Stimulated activated naive CD4-positive, alpha-beta T cell treated with Interleukin-2 at 50 U/mL for 16 hours (primary cell): ENCODE results near the gene SULT2B1.
"Not testable (repeated sequence)": the region's sequence is repeated elsewhere in the genome, so short reads cannot be mapped to it uniquely, and the experiment has no call there.

Source experiments
- DNase-seq: peaks from one replicate; lab custom pipeline; 2025; lab: John Stamatoyannopoulos, UW

Gene SULT2B1

DNA sequence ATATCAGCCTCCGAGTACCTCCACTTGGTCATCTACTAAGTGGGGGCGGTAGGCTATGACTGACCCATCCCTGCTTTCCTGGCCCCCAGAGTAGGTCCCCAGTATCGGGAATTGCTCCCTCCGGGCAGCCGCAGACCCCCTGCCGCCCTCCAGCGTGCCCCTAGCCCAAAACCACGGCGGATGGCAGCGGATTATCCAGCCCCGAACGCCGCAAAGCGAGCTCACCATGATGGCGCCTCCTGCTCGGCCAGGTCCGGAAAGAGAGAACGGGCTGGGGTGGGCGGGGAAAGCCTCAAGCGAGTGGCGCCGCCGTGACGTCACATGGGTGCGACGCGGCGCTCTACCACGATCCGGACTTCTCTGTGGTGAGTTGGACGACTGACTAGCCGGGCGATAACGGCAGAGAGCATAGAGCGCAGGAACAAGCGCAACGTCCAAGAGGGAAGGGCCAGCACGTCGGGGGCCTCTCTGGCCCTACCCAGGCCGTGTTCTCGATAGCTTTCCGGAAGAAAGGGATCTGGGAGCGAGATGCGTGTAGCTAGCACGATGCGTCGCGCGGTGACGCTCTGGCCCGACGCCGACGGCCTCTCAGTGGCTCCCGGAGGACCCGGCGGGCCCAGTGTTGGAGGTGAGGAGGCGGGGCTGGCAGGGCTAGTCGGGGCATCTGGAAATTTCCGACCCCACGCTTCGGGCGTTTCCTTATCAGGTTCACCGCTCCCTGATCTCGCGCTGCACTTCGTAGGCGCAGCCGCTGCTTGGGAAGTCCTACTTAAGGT is 67.1 kb downstream of the SULT2B1 start, which contains the start of the genes RPL18 and SPHK2:
RPL18 (minus strand) TSS at position 263 of the 776 bp plus-strand sequence; CDS start at position 228, 35 bp downstream.
SPHK2 (plus strand) TSS at position 591 of the 776 bp plus-strand sequence. CDS start 1,009 bp downstream, outside the sequence.
- peak; percentile 99 for DNase-seq

DNA sequence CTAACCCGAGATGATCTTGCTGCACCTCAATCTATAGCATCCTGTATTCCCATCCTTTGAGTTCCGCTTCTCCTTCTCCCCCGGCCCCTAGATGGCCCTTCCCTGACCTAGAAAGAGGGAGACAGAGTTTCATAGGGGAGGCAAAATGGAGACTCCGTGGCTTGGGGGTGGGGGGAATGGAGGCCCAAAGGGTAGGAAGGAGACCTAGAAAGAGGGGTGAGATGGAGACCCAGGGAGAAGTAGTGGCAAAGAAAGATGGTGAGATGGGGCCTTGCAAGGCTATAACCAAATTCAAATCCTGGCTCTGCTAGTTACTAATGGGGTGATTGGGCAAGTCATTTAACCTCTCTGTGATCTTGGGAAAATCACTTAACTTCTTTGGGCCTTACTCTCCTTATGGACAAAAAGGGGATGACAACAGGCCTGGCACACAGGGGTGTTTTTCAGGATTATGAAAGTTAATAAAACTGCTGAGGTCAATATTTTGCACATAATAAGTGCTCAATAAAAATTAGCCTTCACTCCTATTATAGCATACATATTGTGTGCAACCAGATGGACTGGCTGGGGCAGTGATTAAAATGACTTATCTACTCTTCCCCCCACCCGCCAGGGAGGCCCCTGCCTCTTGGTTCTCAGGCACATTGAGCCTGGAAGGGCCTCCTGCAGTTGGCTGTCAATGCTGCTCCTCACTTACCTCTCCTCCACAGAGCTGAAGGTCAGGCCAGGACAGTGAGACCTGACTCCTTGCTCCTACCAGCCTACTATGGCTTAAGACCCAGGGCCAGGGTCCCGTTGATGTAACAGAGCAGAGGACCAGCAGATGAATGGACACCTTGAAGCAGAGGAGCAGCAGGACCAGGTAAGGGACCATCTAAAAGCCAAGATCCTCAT is 68.0 kb downstream of the SULT2B1 start:
- DNase-seq, result no peak

DNA sequence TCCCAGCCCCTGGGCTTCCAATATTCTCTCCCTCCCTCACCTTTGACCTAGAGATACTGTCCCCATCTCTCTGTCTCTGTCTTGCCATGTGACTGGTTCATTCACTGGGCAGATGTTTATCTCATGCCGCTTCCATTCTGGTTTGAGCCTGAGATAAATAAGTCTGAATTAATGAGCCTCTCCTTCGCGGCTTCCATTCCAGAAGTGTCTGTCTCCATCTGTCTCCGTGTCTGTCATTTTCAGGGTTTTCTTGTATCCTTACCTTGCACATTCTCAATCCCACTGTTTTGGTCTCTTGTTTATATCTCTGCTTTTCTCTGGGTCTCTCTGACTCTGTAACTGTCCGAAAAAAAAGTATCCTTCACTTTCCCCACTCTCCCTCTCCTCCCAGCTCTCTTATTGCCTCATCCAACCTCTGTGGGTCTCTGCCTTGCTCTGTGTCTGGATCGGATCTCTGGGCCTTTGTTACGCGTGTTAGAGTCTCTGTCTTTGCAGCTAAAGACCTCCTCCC is 71.6 kb downstream of the SULT2B1 start:
- no peak for DNase-seq

DNA sequence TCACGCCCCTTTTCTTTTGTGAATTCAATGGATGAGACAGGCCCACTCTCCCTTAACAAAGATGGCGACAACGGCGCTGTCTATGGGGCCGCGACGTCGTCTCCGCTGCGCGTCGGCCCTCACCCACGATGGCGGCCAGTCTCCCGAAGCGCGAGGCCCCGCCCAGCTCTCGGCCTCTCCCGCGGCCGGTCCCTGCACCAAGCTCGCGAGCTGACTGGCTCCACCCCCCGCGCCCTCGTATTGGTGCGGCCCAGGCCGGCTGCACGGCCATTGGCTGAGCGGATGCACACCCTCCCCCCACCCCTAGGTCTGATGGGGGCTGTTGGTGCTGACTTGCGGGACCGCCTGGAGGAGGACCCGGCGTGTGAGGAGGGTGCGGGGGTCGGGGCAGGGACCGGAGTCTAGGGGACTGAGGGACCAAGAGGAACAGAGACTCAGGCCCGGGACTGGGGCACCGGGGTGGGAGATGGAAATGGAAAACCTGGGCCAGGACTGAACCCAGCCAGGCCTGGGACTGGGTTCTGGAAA is 72.2 kb downstream of the SULT2B1 start:
- DNase-seq, result peak; percentile 97

DNA sequence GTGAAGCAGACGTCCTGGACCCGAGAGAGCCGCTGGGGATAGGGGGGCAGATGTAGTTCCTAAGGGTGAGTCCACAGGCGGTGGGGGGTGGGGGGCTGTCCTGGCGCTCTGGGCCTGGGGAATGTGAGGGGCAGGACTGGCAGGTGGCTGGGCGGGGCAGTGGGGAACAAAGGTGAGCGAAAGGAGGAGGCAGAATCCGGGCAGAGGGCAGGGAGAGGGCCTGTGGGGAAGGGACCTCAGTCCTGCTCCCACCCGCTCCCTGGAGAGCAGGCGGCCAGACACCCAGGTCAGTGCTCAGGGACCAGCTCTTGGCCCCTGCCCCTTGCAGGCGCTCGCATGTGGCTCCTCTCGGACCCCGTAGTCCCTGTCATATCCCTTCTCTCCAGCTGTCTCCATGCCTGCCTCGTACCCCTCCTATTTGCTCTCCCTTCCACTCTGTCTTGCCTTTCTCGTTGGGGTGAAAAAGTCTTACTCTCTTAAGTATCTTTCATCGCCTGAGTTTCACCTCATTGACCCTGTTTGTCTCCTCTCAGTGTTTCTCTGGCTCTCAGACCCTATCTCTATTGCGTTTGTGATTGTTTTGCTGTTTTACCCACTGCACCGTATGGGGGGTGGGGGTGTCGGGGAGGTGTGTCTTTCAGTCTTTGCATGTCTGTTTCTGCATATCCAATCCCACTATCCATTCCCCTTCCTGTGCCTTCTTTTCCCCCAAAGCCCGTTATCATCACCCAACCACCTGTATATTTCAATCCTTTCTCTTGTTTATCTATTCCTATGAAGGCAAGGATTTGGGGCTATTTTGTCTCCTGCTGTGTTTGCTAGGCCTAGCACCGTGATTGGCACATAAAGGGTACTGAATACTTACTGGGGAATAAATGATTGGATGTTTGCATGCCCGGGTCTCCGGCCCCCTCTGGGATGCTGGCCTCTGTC is 73.1 kb downstream of the SULT2B1 start:
- DNase-seq, result no peak

DNA sequence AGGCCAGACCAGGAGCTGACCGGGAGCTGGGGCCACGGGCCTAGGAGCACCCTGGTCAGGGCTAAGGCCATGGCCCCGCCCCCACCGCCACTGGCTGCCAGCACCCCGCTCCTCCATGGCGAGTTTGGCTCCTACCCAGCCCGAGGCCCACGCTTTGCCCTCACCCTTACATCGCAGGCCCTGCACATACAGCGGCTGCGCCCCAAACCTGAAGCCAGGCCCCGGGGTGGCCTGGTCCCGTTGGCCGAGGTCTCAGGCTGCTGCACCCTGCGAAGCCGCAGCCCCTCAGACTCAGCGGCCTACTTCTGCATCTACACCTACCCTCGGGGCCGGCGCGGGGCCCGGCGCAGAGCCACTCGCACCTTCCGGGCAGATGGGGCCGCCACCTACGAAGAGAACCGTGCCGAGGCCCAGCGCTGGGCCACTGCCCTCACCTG is 73.9 kb downstream of the SULT2B1 start:
- no peak for DNase-seq

DNA sequence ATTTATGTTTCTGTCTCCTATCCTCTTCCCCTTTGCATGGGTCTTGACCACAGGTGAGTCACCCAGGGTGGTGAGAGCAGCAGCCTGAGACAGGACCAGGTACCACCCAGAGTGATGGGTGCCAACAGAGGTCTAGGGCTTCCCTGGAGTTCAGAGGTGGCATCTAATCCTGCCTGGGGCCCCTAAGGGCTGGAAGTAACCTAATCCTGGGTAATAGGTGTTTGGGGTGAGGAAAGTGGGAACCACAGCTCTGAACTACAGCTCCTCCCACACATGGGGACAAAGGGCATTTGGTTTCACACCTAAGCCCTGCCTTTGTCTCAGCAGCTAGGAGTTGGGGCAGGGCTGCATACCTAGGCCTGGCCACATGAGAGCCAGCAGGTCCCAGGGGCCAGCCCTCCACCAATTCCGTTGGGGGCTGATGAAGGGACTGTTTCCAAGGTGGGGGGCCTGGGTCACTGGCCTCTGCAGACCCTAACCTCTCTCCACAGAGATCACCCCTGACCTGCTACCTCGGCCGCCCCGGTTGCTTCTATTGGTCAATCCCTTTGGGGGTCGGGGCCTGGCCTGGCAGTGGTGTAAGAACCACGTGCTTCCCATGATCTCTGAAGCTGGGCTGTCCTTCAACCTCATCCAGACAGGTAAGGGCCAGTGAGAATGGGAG is 75.4 kb downstream of the SULT2B1 start:
- no peak for DNase-seq

DNA sequence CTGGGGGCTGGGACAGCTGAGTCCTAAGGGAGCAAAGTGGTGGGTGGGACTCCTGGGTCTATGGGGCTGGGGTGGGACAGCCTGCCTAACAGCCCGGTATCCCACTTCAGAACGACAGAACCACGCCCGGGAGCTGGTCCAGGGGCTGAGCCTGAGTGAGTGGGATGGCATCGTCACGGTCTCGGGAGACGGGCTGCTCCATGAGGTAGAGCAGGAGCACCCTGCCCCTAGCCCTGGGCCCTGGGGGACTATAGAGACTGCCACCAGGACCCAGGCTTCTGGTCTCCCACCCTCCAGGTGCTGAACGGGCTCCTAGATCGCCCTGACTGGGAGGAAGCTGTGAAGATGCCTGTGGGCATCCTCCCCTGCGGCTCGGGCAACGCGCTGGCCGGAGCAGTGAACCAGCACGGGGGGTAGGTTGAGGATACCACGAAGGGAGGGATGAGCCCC is 75.9 kb downstream of the SULT2B1 start:
- no peak for DNase-seq

DNA sequence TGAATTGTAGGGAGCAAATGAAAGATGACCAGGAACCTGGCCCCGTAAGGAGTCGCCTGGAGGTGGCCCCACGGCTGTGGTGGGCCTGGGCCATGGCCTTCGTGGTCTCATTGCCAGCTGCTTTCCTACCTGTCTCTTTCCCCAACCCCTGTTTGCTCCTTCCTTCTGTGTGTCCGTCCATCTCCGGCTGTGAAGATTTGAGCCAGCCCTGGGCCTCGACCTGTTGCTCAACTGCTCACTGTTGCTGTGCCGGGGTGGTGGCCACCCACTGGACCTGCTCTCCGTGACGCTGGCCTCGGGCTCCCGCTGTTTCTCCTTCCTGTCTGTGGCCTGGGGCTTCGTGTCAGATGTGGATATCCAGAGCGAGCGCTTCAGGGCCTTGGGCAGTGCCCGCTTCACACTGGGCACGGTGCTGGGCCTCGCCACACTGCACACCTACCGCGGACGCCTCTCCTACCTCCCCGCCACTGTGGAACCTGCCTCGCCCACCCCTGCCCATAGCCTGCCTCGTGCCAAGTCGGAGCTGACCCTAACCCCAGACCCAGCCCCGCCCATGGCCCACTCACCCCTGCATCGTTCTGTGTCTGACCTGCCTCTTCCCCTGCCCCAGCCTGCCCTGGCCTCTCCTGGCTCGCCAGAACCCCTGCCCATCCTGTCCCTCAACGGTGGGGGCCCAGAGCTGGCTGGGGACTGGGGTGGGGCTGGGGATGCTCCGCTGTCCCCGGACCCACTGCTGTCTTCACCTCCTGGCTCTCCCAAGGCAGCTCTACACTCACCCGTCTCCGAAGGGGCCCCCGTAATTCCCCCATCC is 76.7 kb downstream of the SULT2B1 start:
- DNase-seq, result no peak

DNA sequence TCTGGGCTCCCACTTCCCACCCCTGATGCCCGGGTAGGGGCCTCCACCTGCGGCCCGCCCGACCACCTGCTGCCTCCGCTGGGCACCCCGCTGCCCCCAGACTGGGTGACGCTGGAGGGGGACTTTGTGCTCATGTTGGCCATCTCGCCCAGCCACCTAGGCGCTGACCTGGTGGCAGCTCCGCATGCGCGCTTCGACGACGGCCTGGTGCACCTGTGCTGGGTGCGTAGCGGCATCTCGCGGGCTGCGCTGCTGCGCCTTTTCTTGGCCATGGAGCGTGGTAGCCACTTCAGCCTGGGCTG is 77.3 kb downstream of the SULT2B1 start:
- no peak for DNase-seq

DNA sequence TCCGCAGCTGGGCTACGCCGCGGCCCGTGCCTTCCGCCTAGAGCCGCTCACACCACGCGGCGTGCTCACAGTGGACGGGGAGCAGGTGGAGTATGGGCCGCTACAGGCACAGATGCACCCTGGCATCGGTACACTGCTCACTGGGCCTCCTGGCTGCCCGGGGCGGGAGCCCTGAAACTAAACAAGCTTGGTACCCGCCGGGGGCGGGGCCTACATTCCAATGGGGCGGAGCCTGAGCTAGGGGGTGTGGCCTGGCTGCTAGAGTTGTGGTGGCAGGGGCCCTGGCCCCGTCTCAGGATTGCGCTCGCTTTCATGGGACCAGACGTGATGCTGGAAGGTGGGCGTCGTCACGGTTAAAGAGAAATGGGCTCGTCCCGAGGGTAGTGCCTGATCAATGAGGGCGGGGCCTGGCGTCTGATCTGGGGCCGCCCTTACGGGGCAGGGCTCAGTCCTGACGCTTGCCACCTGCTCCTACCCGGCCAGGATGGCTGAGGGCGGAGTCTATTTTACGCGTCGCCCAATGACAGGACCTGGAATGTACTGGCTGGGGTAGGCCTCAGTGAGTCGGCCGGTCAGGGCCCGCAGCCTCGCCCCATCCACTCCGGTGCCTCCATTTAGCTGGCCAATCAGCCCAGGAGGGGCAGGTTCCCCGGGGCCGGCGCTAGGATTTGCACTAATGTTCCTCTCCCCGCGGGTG is 77.8 kb downstream of the SULT2B1 start:
- DNase-seq, result no peak

DNA sequence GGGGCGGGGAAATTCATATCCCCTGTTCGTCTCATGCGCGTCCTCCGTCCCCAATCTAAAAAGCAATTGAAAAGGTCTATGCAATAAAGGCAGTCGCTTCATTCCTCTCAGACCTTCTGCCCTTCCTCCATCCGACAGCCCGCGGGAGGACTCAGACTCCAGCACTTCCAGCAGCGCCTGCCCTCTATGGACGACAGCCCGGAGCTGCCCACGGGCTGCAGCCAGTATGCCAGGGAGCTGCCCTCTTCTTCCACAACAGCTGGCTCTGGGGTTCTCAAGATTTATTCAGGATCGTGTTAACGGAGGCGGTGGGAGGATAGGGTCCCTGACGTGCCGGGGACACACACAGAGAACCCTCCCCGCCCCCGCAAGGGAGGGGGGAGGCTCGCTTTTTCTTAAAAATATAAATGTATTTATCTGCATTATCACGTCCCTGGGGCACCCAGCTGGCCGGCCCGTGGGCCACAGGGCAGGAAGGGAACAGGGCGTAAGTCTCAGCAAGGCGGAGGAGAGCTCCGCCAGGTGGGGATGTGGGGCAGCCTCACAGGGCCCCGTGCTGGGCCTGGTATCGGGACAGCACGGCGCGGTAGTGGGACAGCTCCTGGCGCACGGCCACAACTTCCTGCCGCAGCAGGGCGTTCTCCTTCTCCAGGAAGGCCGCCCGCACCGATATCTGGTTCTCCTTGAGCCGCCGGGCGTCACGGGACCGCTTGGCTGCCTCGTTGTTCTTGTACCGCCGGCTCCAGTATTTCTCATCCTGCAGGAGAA is 78.5 kb downstream of the SULT2B1 start:
- no peak for DNase-seq

DNA sequence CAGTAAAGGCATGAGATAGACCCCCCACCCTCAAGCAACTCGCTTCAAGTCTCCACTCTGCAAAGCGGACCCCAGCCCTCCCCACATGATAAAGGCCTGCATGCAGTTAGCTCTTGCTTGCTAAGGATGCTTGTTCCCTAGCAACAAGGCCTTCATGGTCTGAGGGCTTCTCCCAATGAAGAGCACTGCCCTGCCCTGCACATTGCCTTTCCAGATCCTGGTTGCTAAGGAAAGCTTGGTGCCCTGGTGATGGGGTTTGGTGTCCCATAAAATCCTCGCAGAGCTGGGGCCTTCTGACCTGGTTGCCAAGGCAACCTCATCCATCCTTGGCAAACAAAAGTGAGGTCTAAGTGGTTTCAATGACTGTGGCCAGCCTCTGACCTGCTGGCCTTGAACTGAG is 79.3 kb downstream of the SULT2B1 start:
- DNase-seq, result no peak

DNA sequence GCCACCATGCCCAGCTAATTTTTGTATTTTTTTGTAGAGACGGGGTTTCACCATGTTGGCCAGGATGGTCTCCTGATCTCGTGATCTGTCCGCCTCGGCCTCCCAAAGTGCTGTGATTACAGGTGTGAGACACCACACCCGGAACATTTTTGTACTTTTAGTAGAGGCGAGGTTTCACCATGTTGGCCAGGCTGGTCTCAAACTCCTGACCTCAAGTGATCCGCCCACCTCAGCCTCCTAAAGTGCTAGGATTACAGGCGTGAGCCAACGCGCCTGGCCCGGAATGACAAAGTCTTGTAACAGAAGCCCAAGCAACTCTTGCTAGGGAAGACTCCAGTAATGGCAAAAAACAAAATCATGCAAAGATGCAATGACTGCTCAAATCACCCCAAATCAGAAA is 80.3 kb downstream of the SULT2B1 start:
- not testable (repeated sequence) for DNase-seq

DNA sequence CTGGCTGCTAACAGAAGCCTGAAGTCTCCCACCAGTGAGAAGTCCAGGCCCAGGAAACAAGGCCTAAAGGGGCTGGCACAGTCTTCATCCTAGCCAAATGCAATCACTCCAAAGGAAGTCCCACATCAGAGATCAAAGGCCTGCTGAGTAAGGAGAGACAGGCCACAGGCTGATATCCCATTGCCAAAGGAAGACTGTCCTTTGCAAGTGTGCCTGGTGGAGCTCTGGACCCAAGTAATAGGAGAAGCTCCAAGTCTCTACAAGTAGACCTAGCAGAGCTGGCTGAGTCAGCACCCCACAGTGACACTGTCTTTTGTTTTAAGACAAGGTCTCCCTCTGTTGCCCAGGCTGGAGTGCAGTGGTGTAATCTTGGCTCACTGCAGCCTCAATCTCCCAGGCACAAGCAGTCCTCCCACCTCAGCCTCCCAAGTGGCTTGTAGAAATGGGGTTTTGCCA is 80.7 kb downstream of the SULT2B1 start:
- DNase-seq, result no peak

DNA sequence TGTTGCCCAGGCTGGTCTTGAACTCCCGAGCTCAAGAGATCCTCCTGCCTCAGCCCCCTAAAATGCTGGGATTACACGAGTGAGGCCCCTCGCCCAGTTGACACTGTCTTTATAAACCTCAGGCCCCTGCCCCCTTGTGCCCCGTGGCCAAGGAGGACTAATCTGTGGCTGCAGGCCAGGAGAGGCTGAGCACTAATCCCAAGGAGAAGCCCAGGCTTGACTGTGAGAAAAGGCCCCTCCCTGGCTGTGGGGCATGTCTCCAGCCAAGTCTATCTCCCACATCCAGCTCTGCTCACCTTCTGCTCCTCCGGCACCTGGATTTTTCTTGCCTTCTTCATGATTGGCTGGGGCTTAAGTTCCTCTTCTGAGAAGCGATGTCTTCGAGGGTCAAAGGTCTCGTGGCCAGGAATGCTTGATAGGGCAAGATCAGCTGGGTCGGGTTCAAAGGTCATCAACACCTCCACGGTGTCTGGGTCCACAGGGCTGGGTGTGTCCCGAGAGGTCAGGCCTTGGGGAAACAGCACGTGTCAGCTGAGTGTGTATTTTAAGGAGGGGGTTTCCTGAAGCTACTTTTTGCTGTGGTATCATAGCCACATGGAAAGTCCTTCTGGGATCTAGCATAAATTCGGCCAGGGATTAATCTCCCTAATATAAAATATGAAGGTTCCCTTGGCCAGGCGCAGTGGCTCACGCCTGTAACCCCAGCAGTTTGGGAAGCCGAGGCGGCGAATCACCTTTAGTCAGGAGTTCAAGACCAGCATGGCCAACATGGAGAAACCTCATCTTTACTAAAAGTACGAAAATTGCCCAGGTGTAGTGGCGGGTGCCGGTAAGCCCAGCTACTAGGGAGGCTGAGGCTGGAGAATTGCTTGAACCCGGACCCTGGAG is 81.4 kb downstream of the SULT2B1 start:
- no peak for DNase-seq

DNA sequence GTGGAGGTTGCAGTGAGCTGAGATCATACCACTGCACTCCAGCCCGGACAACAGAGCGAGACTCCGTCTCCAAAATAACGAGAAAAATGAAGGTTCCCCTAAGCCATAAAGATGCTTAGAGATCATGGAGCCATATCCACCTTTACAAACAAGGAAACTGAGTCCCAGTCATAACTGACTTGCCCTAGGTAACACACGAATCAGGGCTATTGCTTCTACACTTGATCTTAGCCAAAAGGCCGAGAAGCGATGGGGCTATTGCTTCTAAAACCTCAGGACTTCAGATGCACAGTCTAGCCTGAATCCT is 82.0 kb downstream of the SULT2B1 start:
- DNase-seq, result no peak
